ENCODE measurements around the gene SUFU. TPM values are rescaled to one million over a fixed set of nuclear protein-coding genes. Genes with fewer than 3 reads are reported as not detected.

The SUFU gene
- total RNA-seq, 1 donor from 2014 or later = 11.6 TPM

DNA sequence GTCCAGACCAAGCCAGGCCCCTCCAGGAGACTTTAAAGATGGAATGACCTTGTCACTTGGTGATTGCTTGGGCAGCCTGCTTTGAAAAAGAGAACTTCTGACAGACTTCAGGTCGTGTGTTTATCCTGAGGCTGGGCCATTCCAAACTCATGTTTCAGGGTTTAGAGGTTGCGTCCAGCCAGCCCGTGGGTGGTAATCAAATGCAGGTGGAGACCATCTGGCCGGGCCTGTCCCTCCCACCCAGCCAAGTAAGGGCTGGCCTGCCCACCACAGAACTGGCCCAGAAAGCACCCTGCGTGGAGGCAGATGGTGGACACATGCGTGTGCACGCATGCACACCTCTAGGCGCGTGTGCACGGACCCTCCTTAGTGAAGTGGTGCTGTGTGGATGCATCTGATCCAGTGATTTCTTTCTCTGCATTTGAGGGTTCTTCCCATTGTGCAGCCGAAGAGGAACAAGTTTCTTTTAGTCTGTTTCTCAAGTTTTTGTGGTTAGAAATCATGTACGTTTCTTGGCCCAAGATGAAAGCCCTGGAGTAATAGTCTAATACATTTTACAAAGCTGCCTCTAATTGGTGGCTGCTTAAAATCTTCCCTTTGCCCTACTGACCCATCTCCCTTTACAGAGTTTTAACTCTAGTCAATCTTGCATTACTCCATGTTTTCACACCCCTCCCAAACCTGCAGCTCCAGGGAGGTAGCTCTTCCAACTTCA is 43.0 kb downstream of the SUFU start:
- DNase-seq (ENCODE audit: low spot score) = no peak

DNA sequence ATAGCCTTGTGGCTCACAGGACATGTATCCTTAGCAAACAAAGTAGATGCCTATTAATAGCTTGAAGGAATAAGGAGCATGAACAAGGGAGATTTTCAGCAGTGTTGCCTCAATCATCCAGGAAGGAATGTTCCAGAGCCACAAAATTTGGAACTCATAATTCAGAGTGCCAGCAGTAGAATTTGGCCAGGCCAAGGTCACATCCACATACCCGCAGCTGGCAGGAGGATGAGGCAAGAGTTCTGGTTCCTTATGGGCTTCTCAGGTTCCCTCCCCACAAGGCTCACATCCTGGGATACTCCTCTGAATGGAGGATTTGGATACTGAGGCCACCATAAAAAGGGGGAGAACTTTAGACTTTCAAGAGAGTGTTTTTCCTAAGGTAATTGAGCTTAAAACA is 45.8 kb downstream of the SUFU start:
- DNase-seq (ENCODE audit: low spot score) = no peak

DNA sequence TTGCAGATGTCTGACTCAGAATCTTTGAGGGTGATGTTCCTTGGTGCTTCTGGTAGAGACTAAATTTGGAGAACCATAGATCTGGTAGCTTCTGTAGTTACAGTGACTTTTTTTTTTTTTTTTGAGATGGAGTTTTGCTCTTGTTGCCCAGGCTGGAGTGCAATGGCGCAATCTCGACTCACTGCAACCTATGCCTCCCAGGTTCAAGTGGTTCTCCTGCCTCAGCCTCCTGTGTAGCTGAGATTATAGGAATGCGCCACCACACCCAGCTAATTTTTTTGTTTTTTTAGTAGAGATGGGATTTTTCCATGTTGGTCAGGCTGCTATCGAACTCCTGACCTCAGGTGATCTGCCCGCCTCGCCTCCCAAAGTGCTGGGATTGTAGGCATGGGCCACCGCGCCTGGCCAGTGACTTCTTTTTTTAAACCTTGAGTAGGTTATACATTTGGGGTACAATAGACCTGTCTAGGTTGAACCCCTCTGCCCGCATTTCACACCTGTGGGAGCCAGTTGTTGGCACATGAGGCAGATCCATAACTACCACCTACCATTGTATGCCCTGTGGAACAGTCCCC is 47.0 kb downstream of the SUFU start:
- DNase-seq (ENCODE audit: low spot score) = no peak

DNA sequence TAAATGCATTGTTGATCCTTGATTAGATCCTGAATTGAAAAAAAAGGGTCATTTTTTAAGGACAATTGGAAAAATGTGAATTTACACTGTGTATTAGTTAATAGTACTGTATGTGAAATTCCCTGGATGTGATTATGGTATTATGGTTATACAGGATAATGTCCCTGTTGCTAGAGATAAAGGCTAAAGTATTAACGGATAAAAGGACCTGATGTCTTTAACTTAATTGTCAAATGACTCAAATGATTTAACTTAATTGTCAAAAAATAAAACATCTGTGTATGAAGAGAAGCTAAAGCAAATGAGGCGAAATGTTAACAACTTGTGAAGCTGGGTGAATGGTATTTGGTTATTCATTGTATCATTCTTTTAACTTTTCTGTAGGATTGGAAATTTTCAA is 48.8 kb downstream of the SUFU start:
- no peak for DNase-seq (ENCODE audit: low spot score)

DNA sequence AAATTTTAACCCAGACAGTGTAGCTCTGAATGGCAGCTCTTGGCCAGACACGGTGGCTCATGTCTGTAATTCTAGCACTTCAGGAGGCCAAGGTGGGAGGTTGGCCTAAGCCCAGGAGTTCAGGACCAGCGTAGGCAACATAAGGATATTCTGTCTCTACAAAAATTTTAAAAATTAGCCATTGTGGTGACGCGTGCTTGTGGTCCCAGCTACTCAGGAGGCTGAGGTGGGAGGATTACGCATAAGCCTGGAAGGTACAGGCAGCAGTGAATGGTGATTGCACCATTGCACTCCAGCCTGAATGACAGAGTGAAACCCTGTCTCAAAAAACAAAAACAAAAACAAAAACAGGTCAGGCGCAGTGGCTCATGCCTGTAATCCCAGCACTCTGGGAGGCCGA is 50.0 kb downstream of the SUFU start:
- no peak for DNase-seq (ENCODE audit: low spot score)

DNA sequence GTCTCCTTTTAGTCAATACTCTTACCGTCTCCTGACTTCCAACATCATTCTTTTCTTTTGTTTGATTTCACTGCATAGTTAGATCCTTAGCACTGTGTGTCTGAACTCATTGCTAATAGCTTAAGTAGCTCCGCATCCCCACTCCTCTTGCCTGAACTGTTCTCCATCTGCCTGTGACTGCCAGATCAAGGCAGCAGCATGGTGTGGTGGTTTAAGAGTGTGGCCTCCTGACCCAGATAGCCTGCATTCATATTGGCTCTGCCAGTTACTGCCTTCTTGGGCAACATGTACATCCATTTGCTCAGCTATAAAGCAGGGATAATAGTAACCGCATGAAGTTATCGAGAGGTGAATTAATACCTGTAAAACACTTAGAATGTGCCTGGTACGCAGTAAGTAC is 50.8 kb downstream of the SUFU start:
- no peak for DNase-seq (ENCODE audit: low spot score)

DNA sequence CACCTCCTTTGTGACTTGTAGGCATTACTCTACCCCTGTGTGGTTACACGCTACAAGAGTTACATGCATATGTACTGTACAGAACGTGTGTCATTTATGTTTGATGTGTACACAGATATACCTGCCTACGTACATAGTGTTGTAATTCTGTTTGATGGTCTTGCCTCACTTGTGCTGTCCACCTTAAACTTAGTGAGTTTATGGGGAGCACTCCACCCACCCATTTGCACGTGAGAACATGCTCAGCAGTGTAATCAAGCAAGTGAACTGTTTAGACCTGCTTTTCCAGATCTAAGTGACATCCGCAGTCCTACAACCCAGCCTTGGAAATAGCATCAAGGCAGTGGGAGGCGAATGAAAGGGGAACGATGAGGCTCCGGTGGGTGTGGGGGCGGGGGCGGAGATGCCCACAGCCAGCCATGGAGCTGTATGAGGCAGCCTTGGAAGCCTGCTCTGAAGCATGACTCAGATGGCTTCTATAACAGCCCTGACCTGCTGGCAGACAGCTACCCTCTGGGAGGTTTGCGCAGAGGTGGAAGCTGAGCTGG is 52.1 kb downstream of the SUFU start:
- no peak for DNase-seq (ENCODE audit: low spot score)

DNA sequence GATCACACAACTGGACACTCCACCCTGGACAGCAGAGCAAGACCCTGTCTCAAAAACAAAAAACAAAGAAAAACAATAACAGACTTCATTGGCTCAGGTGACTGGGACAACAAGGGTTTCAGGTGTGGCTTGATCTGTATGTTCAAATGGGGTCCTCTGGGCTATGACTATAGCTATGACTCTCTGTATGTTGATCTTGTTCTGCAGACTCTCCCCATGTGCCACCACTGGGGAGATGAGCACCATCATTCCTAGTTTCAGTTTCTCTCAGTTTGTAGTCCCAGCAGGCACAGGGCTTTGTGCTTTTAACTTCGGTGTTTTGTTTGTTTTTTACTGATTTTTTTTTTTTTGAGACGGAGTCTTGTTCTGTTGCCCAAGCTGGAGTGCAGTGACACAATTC is 53.8 kb downstream of the SUFU start:
- DNase-seq (ENCODE audit: low spot score) = no peak

DNA sequence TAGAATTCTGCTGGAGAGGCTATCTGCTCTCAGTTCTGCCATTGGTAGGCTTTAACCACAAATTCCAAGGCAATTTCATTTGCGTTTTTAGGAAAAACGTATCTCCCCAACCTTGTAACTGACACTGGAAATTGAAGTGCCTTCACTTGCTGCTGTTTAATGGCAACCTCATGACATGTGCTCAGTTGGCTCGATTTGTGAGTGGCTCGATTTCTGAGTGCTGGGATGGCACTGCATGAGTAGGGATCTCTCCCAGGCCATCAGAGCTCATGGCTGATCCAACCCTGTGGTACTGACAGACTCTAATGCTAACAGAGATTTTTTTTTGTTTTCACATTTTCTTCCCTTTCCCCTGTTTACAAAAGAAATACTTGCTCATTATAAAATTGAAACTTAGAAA is 56.0 kb downstream of the SUFU start:
- DNase-seq (ENCODE audit: low spot score) = no peak

DNA sequence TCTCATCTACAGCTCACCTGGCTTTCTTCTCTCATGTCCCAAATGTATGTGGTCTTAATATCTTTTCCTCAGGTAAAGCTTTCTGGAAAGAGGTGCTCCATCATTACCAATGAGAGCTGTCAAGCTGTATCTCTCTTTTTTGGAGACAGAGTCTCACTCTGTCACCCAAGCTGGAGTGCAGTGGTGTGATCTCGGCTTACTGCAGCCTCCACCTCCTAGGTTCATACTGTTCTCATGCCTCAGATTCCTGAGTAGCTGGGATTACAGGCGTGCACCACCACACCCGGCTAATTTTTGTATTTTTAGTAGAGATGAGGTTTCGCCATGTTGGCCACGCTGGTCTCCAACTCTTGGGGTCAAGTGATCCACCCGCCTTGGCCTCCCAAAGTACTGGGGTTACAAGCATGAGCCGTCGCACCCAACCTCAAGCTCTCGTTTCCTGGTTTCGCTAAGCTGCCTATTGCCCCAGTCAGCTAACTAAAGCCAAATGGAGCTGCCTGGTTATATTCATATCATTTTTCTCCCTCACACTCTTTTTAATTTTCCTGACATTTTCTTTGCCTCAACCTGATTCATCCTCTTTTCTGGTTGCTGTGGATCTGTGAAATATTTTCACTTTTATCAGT is 60.5 kb downstream of the SUFU start:
- DNase-seq (ENCODE audit: low spot score) = no peak

DNA sequence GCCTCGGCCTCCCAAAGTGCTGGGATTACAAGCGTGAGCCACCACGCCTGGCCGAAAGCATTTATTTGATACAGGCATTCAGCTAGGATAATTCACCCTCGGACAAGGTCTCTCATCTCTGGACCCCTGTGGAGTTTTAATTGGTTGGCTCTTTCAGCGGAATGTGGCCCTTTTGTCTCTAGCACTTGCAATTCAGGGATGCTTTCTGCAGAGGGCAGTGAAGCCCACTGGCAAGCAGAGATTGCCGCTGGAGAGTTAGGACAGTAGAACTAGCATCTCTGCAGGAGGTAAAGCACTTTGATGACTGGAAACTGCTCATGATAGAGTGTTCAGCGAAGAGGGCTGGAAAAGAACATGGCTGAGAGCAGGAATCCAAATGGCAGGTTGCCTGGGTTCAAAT is 62.0 kb downstream of the SUFU start:
- no peak for DNase-seq (ENCODE audit: low spot score)

DNA sequence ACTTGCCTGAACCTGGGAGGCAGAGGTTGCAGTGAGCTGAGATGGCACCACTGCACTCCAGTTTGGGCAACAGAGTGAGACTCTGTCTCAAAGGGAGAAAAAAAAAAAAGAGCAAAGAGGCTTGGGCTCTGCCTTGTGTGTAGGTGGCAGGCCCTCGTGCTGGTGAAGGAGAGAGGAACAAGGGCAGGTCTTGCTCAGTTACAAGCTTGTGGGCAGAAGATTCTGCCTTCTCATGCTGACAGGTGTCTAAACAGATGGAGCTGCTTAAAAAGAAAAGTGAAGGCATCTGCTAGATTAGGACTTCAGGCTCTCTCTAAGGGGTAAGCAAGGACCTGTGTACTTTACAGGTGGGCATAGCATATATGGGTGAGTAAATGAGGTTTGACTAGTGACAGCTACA is 75.0 kb downstream of the SUFU start:
- DNase-seq (ENCODE audit: low spot score) = no peak

DNA sequence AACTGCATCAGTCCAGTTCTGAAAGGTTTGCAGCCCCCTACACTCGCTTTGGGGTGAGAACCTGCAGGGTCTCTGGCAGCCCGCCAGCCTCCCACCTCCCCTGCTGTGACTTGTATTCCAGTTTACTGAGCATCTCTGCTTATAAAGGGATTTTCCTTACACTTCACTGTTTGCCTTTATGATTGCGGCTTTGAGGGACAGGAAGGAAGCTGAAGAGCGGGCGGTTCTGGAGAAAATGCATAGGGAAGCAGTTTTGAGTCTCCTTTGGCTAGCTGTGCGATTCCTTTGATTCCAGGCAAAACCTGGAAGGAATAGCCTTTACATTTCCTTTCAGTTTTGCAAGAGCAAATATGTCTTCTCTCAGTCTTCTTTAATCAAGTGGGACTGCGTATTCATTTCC is 75.6 kb downstream of the SUFU start:
- no peak for DNase-seq (ENCODE audit: low spot score)

DNA sequence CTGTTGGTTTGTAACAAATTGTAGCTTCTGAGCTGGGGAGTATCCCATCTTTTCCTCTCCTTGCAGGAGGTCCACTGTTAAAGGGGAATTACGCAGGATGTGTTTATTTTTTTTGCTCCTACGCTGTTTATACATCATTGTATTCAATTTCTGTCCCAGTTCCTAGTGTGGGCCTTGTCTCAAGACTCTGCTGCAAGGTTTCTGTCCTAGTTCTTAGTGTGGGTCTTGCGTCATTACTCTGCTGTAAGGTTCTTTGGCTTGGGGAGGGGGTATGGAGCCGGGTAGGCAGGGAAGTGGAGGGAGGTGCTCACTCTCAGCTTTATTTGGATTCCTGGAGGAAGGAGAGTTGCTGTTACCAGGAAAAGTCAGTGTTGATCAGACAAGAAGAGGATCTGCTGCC is 76.5 kb downstream of the SUFU start:
- DNase-seq (ENCODE audit: low spot score) = no peak

DNA sequence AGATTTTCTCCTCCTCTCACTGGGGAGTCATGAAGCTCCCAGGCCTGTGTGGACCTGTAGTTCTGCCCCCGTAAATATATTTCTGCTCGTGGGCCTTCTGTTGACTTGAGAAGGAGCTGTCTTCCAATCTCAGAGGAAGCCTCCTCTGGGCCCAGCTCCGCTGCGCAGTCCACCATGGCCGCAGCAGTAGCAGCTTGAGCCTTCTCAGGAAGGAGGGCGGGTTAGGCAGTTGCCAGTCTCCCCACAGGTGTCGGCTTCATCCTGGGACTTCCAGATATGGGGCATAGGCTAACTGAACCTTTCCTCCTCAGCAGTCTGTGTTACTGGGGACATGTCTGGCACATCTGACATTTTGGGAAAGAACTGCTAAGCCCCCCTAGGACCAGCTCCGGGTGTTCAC is 77.6 kb downstream of the SUFU start:
- DNase-seq (ENCODE audit: low spot score) = no peak

DNA sequence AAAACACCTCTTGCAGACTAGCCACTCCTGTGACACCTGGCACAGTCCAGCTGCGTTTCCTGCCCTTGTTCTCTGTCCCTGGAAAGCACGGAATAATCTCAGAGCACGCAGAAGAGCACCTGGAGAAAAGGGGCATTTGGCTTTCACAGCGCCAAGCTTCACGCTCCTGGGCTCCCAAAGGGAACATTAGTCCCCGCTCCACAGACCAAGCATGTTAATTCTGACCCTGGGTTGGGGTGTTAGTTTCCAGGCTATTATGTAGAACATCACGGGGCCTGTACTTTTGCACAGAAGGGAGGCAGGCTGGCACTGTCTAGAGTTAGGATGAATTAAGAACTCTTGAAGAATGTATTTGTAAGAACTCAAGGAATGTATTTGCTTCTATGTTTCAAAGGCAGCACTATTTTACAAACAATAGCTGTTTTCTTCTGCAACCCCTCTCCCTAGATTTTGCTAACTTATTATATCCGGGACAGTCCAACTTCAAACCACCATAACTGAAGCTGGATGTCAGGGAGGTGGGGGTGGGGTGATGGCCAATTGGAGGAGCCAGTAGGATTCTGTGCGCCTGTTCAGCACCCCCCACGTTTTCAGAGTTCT is 78.3 kb downstream of the SUFU start:
- no peak for DNase-seq (ENCODE audit: low spot score)

DNA sequence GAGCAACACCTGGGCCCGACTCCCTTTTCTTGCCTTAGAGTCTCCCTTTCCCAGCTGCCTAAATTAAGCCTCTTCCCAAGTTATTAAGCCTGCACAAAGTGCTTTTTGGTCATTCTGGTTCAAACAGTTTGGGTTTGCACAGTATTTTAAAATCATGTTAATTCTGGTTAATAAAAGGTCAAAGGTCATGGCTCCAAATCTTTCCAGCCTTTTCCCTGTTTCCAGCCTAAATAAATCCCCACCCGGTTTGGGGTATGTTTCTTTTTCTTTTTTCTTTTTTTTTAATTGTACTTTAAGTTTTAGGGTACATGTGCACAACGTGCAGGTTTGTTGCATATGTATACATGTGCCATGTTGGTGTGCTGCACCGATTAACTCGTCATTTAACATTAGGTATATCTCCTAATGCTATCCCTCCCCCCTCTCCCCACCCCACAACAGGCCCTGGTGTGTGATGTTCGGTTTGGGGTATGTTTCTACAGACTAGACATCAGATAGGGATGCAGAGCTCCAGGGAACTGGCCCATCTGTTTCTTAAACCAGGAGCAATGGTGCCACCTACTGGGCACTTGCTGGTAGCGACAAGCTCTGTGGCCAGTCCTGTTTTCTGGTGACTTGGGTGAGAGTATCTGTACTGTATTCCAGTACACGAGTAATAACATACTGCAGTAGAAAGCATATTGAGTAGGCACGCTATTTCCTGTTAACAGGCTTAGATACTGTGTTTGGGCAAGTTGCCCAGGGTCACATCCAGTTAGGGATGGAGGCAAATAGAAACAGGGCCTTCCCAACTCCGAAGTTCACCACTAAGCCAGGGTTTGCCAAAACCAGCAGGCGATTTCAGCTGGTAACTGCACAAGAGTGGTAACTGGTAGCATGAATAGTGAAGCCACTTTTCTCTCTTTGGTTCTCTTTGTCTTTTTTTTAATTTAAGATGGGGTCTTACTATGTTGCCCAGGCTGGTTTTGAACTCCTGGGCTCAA is 80.0 kb downstream of the SUFU start:
- DNase-seq (ENCODE audit: low spot score) = no peak

DNA sequence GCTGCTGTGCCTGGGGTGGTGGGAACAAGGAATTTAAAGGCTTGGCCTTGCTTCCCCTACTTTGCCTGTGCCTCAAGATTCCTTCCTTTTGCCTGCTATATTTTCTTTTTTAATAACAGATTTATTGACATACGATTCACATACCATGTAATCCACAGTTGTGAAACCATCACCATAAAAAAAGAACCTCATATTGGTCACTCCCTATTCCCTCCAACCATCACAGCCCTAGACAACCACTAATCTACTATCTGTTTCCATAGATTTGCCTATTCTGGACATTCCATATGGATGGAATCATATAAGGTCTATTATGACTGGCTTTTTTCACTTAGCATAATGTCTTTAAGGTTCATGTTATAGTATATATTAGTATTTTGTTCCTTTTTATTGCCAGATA is 81.3 kb downstream of the SUFU start:
- DNase-seq (ENCODE audit: low spot score) = no peak

DNA sequence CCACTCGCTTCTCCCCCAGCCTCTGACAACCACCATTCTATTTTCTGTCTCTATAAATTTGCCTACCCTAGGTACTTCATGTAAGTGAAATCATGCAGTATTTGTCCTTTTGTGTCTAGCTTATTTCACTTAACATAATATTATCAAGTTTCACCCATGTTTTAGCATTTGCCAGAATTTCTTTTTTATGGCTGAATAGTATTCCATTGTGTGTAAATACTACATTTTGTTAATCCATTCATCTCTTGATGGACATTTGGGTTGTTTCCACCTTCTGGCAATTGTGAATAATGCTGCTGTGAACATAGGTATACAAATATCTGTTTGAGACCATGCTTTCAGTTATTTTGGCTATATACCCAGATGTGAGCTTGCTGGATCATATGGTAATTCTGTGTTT is 83.1 kb downstream of the SUFU start:
- no peak for DNase-seq (ENCODE audit: low spot score)

DNA sequence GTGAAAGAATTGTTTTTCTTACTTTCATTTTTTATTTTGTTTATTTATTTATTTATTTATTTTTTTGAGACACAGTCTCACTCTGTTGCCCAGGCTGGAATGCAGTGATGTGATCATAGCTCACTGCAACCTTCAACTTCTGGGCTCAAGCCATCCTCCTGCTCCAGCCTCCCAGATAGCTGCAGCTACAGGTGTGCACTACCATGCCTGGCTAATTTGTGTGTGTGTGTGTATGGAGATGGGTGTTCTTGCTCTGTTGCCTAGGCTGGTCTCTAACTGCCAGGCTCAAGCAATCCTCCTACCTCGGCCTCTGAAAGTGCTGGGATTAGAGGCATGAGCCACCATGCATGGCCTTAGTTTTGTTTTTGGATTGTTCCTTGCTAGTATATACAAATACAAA is 85.1 kb downstream of the SUFU start:
- no peak for DNase-seq (ENCODE audit: low spot score)

Measured in mesenteric fat pad (tissue), 1 donor.